Stomach (tissue), 4 donors: ENCODE data around the gene RBMS1.

Experiments
- EP300 ChIP-seq: sonication (generic); formaldehyde crosslinking; IDR thresholded peaks from one replicate; pipeline ENCODE4 v1.6.1; 2017; ENCODE audit warnings: antibody characterized with exemption
- POLR2A ChIP-seq, 4 donors: fragments of 450-650 bp; IDR thresholded peaks; one replicate each; pipeline ENCODE4 v1.6.1; 2016; ENCODE audit warnings: antibody characterized with exemption in 4 of 4, control low read depth in 2 of 4, mild to moderate bottlenecking in 1 of 4, moderate library complexity in 1 of 4
- POLR2AphosphoS5 ChIP-seq, 3 donors: sonication (generic); formaldehyde crosslinking; IDR thresholded peaks; one replicate each; pipeline ENCODE4 v1.6.1; 2016; ENCODE audit warnings: antibody characterized with exemption in 3 of 3
- TF ChIP-seq, protein P1 (sequence below), 7 experiments: fragments of 450-650 bp in 4 of 7; fragments of 200-600 bp in 3 of 7; sonication (generic) in 3 of 7; IDR thresholded peaks; one replicate each; pipeline ENCODE4 v1.5.1; 2016 to 2019; ENCODE audit warnings: antibody characterized with exemption in 7 of 7, control low read depth in 2 of 7, mild to moderate bottlenecking in 1 of 7

DNA sequence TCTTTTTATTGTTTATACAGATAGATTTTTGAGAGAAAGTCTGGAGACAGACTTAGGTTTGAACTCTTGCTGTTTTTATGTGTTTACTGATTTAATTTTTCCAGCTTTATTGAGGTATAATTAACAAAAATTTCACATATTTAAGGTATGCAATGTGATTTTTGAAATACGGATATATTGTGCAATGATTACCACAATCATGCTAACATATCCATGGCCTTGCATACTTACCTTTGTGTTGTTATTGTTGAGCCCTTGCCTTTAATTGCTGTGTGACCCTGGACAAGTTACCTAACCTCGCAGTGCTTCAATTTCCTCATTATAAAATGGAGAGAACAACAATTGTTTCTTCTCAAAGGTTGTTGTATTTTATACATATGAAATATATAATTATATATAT is 13.9 kb upstream of the RBMS1 start:
- TF ChIP-seq, protein P1, sequence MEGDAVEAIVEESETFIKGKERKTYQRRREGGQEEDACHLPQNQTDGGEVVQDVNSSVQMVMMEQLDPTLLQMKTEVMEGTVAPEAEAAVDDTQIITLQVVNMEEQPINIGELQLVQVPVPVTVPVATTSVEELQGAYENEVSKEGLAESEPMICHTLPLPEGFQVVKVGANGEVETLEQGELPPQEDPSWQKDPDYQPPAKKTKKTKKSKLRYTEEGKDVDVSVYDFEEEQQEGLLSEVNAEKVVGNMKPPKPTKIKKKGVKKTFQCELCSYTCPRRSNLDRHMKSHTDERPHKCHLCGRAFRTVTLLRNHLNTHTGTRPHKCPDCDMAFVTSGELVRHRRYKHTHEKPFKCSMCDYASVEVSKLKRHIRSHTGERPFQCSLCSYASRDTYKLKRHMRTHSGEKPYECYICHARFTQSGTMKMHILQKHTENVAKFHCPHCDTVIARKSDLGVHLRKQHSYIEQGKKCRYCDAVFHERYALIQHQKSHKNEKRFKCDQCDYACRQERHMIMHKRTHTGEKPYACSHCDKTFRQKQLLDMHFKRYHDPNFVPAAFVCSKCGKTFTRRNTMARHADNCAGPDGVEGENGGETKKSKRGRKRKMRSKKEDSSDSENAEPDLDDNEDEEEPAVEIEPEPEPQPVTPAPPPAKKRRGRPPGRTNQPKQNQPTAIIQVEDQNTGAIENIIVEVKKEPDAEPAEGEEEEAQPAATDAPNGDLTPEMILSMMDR (IDR thresholded peaks at IDR 0.05): no peak
- TF ChIP-seq POLR2A (IDR thresholded peaks at IDR 0.05): no peak
- no peak for TF ChIP-seq POLR2AphosphoS5 (IDR thresholded peaks at IDR 0.05)
- no peak for TF ChIP-seq EP300
